ENCODE measurements around the gene KCNJ1.
A peak's percentile ranks its signal among the peaks of the same experiment; 100 is the strongest.

KCNJ1 gene

DNA sequence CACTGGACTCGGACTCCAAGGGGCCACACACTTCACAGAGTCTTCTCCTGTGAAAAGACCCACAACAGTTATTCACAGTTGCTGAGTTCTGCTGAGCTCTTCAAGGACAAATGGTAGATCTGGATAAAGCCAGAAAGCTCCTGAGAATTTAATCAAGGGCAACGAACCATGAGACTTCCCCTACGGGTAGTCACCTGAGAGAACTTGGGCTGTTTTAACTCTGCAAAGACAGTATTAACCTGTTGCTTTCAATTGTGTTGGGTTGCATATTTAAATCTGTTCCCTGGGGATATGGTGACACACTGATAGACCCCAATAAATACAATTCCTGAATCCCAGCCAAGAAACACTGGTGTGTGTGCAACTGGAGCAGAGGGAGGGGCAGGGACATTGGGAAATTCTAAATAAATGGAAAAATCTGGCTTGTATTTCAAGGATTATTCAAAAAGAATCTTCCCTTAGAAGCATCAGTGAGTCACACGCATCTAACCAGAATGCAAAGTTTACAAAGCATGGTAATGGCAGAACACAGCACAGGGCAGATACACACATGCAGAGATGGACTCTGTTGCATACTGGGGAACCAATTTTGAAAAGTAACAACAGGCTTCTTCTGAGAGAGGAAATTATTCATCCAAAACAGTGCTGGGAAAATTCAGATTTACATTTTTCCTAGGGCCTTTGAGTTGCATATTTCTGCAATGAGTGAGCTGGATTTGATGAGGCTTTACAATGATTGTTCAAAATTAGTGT lies 4.0 kb downstream of the KCNJ1 start:
- Histone ChIP-seq H3K27me3 (ENCODE audit: insufficient read depth, low read depth, severe bottlenecking) (peaks cover 2% of the 10 kb centered on the region), H3K4me3 (ENCODE audit: low read depth, low read length) (no peak overlapping the region), H3K27ac (no peak overlapping the region), H3K36me3 (no peaks in the 10 kb centered on the region), H3K9me3 (ENCODE audit: severe bottlenecking) (no peaks in the 10 kb centered on the region)
- no peak for DNase-seq
- TF ChIP-seq CTCF (IDR thresholded peaks at IDR 0.05; ENCODE audit: low read depth, low read length), result no peak

GRCh38 chr11:128862406-128862805 lies 4.7 kb downstream of the KCNJ1 start:
- peaks cover 2% of the 10 kb centered on the region for H3K27me3 ChIP-seq (ENCODE audit: insufficient read depth, low read depth, severe bottlenecking)
- no peak for TF ChIP-seq CTCF (IDR thresholded peaks at IDR 0.05; ENCODE audit: low read depth, low read length)
- DNase-seq, result no peak
- no peaks in the 10 kb centered on the region for H3K36me3 ChIP-seq
- no peak overlapping the region for H3K27ac ChIP-seq
- H3K4me3 ChIP-seq (ENCODE audit: low read depth, low read length), result no peak overlapping the region
- H3K9me3 ChIP-seq (ENCODE audit: severe bottlenecking), result no peaks in the 10 kb centered on the region

DNA sequence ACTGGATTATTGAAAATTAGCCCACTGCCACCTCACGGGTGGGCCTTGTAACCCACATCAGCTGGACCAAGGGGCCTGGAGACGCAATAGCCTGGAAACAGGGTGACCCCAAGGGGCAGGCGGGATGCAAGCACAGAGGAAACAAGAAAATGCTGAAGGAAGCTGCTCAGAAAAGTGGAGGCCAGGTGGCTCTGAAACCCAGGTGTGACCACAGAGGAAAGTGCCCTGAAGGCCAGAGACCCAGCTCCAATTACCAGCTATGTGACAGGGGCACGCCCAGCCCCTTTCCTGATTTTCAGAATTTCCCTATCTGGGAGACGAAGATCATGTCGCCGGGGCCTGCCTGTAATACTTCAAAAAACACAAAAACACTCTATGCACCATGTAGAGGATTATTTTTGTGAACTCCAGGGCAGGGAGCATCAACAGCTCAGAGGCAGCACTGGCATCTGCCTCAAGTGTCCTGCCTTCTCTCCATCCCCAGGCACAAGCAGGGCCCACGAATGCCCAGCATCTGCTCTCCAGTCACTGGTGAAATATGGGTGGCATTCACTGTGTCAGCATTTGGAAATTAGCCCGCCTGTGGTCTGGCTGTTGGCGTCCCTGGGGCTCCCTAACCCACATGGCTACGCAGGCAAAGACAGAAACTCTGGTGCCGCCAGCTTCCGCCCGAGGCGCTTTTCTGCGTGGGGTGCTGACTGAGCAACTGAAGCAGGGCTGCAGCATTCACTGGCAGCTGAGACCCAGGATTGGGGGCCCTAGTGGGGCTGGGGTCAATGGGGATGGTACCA lies 6.3 kb downstream of the KCNJ1 start:
- DNase-seq, result no peak
- Histone ChIP-seq H3K9me3 (ENCODE audit: severe bottlenecking) (no peaks in the 10 kb centered on the region), H3K36me3 (no peaks in the 10 kb centered on the region), H3K27ac (no peak overlapping the region), H3K4me3 (ENCODE audit: low read depth, low read length) (no peak overlapping the region), H3K27me3 (ENCODE audit: insufficient read depth, low read depth, severe bottlenecking) (peaks cover 2% of the 10 kb centered on the region)
- TF ChIP-seq CTCF (IDR thresholded peaks at IDR 0.05; ENCODE audit: low read depth, low read length), result no peak

DNA sequence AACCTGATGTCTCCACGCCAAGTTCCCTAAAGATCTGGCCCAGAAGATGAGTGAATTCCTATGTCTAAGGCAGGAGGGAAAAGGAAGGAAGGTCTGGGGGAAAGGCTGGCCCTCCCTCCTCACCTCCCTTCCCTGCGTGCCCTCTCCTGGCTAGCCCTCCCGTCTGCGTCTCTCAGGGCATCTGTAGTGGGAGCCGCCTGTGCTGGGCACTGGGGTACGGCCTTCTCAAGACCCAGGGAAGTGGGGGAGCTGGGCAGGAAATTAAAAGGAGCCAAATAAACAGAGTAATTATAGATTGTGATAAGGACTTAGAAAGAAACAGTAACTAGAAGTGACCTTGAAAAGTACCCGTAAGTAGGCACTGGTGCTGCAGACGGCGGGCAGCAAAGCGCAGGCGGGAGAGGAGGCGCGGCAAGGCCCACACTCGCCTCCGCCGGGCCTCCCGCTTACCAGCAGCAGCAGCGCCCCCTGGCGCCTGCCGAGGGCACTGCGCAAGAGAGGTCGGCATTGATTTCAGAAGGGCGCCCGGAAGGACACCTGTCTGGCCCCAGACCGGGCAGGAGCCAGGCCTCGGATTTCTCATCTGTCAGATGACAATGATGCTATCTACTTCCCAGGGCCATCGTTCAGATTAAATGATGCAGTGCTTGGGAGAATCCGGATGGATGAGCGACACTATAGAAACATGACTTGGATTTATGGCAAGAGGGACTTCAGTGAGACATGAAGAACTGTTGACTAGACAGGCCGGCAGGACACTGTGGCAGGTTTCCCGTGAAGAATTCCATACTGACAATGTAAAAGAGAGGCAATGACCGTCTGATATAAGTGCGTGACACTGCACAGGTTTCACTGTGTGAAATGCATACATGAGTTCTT lies 7.3 kb downstream of the KCNJ1 start:
- H3K36me3 ChIP-seq, result no peaks in the 10 kb centered on the region
- H3K9me3 ChIP-seq (ENCODE audit: severe bottlenecking), result no peaks in the 10 kb centered on the region
- peak; percentile 93 for TF ChIP-seq CTCF (IDR thresholded peaks at IDR 0.05; ENCODE audit: low read depth, low read length)
- DNase-seq, result peak; percentile 75
- no peak overlapping the region for H3K4me3 ChIP-seq (ENCODE audit: low read depth, low read length)
- H3K27me3 ChIP-seq (ENCODE audit: insufficient read depth, low read depth, severe bottlenecking), result peaks cover 2% of the 10 kb centered on the region
- H3K27ac ChIP-seq, result no peak overlapping the region

GRCh38 chr11:128857341-128857740 lies 9.8 kb downstream of the KCNJ1 start:
- no peak overlapping the region for H3K4me3 ChIP-seq (ENCODE audit: low read depth, low read length)
- no peak for TF ChIP-seq CTCF (IDR thresholded peaks at IDR 0.05; ENCODE audit: low read depth, low read length)
- no peak for DNase-seq
- no peak overlapping the region for H3K27ac ChIP-seq
- H3K27me3 ChIP-seq (ENCODE audit: insufficient read depth, low read depth, severe bottlenecking), result peaks cover 2% of the 10 kb centered on the region
- H3K9me3 ChIP-seq (ENCODE audit: severe bottlenecking), result no peaks in the 10 kb centered on the region
- H3K36me3 ChIP-seq, result no peaks in the 10 kb centered on the region
